HepG2 (cell line): ENCODE measurements around the gene TOPBP1. TPM values are rescaled to one million over a fixed set of nuclear protein-coding genes. Genes with fewer than 3 reads are reported as not detected.

Experiments
- ADNP ChIP-seq: sonication (generic); formaldehyde crosslinking; IDR thresholded peaks from 2 replicates; pipeline ENCODE4 v1.4.0; 2020; ENCODE audit warnings: missing genetic modification reagents
- NPAS2 ChIP-seq: sonication (generic); formaldehyde crosslinking; IDR thresholded peaks from 2 replicates; pipeline ENCODE4 v1.8.0; 2022; ENCODE audit warnings: mild to moderate bottlenecking, missing genetic modification reagents, borderline replicate concordance
- PCBP2 ChIP-seq: fragments of 200-400 bp; formaldehyde crosslinking; optimal IDR thresholded peaks from 2 replicates; pipeline ENCODE3; 2018; ENCODE audit warnings: low read length, low read depth; ENCODE audit not compliant: poor library complexity, severe bottlenecking
- SCMH1 ChIP-seq: sonication (generic); formaldehyde crosslinking; IDR thresholded peaks from 2 replicates; pipeline ENCODE4 v1.9.0; 2021; ENCODE audit warnings: missing genetic modification reagents, mild to moderate bottlenecking, borderline replicate concordance
- ZBTB42 ChIP-seq: sonication (generic); formaldehyde crosslinking; IDR thresholded peaks from 2 replicates; pipeline ENCODE4 v1.5.0; 2020; ENCODE audit warnings: mild to moderate bottlenecking, missing genetic modification reagents
- ZC3H13 ChIP-seq: sonication (generic); formaldehyde crosslinking; IDR thresholded peaks from 2 replicates; pipeline ENCODE4 v1.8.1; 2023; ENCODE audit warnings: mild to moderate bottlenecking, missing genetic modification reagents, moderate library complexity
- ZNF468 ChIP-seq: sonication (generic); formaldehyde crosslinking; IDR thresholded peaks from 2 replicates; pipeline ENCODE4 v1.8.0; 2022; ENCODE audit warnings: mild to moderate bottlenecking, moderate library complexity, missing genetic modification reagents
- ZSCAN29 ChIP-seq: sonication (generic); formaldehyde crosslinking; conservative IDR thresholded peaks from 2 replicates; pipeline ENCODE4 v1.4.0; 2020; ENCODE audit warnings: mild to moderate bottlenecking, missing genetic modification reagents
- ZSCAN31 ChIP-seq: sonication (generic); formaldehyde crosslinking; IDR thresholded peaks from 2 replicates; pipeline ENCODE4 v1.5.0; 2020; ENCODE audit warnings: low read depth, mild to moderate bottlenecking, missing genetic modification reagents
- polyA plus RNA-seq, 8 experiments: library from polyadenylated mRNA; depleted of rRNA in 3 of 8; stranded (reverse) in 7 of 8; unstranded in 1 of 8; fragments of >200 nt; fragmentation: Illumina TruSeq in 4 of 8; extraction: Trizol in 4 of 8; gene quantifications; 2 replicates each; pipeline versions ENCODE4 v1.2.1 to v1.2.3, GENCODE V29; 2011 to 2016; ENCODE audit warnings: low read depth in 4 of 8, missing spikeins in 1 of 8, mixed read lengths in 1 of 8; ENCODE audit not compliant: insufficient read depth in 1 of 8
- total RNA-seq, 5 experiments: library from RNA; depleted of rRNA; stranded (reverse); fragments of >200 nt; fragmentation: Illumina TruSeq; extraction: Trizol; gene quantifications; 2 replicates each; pipeline ENCODE4 v1.2.3, GENCODE V29; 2016; ENCODE audit warnings: low read depth in 1 of 5
- TF ChIP-seq, protein P1 (sequence below): IDR thresholded peaks from 2 replicates; pipeline ENCODE4 v1.6.1; 2016; ENCODE audit warnings: mild to moderate bottlenecking
- TF ChIP-seq, protein P2 (sequence below), 2 experiments: IDR thresholded peaks; 2 replicates each; pipeline ENCODE4 v1.6.1; 2011 to 2012; ENCODE audit warnings: low read length in 2 of 2, borderline replicate concordance in 1 of 2, low read depth in 1 of 2, mild to moderate bottlenecking in 1 of 2, moderate library complexity in 1 of 2
- TF ChIP-seq, protein P3 (sequence below): sonication (generic); formaldehyde crosslinking; IDR thresholded peaks from 2 replicates; pipeline ENCODE4 v1.8.0; 2022; ENCODE audit warnings: low read depth, missing genetic modification reagents
- TF ChIP-seq, protein P4 (sequence below): sonication (generic); formaldehyde crosslinking; IDR thresholded peaks from 2 replicates; pipeline ENCODE4 v1.4.0; 2020; ENCODE audit warnings: mild to moderate bottlenecking, missing genetic modification reagents

Gene TOPBP1
- total and polyA plus RNA-seq, 2 of the 13 experiments (the other 11 are each of a cell fraction or from before 2014, with no cell fraction given) = 24.3 to 42.9 TPM

DNA sequence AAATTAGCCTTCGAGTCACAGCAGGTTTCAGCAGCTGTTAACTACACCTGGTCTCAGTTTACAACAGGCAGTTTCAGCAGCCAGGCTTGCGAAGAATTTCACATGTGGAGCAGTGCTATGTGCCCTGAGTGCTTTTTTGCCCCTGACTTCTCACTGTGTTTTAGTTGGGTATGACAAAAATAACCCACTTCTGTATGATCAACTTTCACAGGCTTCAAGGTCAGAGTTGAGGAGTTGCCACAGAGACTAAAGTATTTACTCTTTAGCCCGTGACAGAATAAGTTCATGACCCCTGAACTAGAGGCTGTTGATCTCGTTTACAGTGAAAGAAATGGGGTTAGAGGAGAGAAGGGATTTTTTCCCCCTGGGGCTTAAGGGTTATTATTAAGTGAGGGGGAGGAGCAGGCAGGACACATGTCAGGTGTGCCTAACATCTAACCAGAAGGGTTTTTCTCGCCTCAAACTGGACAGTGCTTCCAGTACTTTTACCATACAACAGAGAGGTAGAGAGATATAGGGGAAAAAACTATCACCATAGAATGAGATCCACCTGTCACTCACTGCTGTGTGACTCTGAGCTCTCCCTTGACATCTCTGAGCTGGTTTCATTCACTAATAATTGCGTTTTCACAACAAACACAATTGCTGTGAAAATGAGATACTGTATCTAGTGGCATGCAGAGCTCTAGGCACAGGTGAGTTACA, 14.0 kb upstream of the TOPBP1 start (continued):
- TF ChIP-seq, protein P1, sequence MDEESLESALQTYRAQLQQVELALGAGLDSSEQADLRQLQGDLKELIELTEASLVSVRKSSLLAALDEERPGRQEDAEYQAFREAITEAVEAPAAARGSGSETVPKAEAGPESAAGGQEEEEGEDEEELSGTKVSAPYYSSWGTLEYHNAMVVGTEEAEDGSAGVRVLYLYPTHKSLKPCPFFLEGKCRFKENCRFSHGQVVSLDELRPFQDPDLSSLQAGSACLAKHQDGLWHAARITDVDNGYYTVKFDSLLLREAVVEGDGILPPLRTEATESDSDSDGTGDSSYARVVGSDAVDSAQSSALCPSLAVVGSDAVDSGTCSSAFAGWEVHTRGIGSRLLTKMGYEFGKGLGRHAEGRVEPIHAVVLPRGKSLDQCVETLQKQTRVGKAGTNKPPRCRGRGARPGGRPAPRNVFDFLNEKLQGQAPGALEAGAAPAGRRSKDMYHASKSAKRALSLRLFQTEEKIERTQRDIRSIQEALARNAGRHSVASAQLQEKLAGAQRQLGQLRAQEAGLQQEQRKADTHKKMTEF (CRISPR knock-in tag) = peak; percentile 80
- TF ChIP-seq NPAS2 (CRISPR knock-in tag) (no peak), ZC3H13 (CRISPR knock-in tag) (no peak), SCMH1 (CRISPR knock-in tag) (no peak), PCBP2 (no peak), ADNP (0 out of 2 replicates have a peak, but pooled peaks have one; percentile 40), ZSCAN31 (CRISPR knock-in tag) (no peak), ZSCAN29 (CRISPR knock-in tag) (peak; percentile 88), ZBTB42 (CRISPR knock-in tag) (no peak), ZNF468 (CRISPR knock-in tag) (no peak)
- TF ChIP-seq, protein P2, sequence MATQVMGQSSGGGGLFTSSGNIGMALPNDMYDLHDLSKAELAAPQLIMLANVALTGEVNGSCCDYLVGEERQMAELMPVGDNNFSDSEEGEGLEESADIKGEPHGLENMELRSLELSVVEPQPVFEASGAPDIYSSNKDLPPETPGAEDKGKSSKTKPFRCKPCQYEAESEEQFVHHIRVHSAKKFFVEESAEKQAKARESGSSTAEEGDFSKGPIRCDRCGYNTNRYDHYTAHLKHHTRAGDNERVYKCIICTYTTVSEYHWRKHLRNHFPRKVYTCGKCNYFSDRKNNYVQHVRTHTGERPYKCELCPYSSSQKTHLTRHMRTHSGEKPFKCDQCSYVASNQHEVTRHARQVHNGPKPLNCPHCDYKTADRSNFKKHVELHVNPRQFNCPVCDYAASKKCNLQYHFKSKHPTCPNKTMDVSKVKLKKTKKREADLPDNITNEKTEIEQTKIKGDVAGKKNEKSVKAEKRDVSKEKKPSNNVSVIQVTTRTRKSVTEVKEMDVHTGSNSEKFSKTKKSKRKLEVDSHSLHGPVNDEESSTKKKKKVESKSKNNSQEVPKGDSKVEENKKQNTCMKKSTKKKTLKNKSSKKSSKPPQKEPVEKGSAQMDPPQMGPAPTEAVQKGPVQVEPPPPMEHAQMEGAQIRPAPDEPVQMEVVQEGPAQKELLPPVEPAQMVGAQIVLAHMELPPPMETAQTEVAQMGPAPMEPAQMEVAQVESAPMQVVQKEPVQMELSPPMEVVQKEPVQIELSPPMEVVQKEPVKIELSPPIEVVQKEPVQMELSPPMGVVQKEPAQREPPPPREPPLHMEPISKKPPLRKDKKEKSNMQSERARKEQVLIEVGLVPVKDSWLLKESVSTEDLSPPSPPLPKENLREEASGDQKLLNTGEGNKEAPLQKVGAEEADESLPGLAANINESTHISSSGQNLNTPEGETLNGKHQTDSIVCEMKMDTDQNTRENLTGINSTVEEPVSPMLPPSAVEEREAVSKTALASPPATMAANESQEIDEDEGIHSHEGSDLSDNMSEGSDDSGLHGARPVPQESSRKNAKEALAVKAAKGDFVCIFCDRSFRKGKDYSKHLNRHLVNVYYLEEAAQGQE (IDR thresholded peaks at IDR 0.05; ENCODE audit: borderline replicate concordance in 1 of 2, low read depth in 1 of 2, low read length in 2 of 2) = peak in 1 of 2 experiments; percentile 10; a peak in 1 of 4 replicates
- TF ChIP-seq, protein P3, sequence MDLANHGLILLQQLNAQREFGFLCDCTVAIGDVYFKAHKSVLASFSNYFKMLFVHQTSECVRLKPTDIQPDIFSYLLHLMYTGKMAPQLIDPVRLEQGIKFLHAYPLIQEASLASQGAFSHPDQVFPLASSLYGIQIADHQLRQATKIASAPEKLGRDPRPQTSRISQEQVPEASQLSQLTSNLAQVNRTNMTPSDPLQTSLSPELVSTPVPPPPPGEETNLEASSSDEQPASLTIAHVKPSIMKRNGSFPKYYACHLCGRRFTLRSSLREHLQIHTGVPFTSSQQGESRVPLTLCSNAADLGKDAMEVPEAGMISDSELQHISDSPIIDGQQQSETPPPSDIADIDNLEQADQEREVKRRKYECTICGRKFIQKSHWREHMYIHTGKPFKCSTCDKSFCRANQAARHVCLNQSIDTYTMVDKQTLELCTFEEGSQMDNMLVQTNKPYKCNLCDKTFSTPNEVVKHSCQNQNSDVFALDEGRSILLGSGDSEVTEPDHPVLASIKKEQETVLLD (CRISPR knock-in tag) = no peak
- TF ChIP-seq, protein P4, sequence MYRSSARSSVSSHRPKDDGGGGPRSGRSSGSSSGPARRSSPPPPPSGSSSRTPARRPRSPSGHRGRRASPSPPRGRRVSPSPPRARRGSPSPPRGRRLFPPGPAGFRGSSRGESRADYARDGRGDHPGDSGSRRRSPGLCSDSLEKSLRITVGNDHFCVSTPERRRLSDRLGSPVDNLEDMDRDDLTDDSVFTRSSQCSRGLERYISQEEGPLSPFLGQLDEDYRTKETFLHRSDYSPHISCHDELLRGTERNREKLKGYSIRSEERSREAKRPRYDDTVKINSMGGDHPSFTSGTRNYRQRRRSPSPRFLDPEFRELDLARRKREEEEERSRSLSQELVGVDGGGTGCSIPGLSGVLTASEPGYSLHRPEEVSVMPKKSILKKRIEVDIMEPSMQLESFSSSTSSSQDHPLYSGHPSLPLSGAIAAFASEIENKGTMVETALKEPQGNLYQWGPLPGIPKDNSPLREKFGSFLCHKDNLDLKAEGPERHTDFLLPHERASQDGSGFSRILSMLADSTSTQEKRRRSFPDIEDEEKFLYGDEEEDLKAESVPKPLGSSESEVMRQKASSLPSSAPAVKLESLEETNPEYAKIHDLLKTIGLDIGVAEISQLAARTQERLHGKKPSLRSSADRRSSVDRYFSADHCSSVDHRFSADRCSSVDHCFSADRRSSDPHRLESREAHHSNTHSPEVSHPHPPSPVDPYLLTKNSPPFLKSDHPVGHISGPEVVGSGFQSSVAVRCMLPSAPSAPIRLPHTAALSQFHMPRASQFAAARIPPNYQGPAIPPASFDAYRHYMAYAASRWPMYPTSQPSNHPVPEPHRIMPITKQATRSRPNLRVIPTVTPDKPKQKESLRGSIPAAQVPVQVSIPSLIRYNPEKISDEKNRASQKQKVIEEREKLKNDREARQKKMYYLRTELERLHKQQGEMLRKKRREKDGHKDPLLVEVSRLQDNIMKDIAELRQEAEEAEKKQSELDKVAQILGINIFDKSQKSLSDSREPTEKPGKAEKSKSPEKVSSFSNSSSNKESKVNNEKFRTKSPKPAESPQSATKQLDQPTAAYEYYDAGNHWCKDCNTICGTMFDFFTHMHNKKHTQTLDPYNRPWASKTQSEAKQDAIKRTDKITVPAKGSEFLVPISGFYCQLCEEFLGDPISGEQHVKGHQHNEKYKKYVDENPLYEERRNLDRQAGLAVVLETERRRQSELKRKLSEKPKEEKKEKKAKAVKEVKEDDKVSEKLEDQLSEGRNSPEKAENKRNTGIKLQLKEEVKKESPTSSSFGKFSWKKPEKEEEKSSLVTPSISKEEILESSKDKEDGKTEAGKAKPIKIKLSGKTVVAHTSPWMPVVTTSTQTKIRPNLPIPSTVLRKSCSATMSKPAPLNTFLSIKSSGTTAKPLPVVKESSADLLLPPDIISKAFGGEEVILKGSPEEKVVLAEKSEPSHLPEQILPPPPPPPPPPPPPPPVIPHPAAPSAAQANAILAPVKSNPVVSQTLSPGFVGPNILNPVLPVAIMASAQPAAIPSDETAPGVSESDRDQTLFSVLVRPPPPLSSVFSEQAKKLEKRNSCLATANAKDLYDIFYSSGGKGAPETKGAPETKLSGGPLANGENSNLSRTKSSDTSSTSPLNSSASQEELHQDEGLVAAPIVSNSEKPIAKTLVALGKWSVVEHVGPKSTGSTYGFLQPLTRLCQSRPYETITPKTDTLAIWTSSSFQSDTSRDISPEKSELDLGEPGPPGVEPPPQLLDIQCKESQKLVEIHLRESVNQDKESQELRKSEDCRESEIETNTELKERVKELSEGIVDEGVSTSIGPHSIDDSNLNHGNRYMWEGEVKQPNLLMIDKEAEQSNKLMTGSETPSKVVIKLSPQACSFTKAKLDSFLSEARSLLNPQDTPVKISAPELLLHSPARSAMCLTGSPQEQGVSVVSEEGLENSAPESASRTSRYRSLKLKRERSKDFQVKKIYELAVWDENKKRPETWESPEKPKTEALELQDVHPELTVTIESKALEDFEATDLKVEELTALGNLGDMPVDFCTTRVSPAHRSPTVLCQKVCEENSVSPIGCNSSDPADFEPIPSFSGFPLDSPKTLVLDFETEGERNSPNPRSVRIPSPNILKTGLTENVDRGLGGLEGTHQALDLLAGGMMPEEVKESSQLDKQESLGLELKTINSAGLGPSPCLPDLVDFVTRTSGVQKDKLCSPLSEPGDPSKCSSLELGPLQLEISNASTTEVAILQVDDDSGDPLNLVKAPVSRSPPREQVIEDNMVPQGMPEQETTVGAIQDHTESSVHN (CRISPR knock-in tag) = no peak
